K562 (cell line): ENCODE data around the gene SLC29A3. TPM values are rescaled to one million over a fixed set of nuclear protein-coding genes. Genes with fewer than 3 reads are reported as not detected.
A peak's percentile ranks its signal among the peaks of the same experiment; 100 is the strongest.

Experiments used
- ADNP ChIP-seq: fragments of 200-800 bp; sonication (Bioruptor generic); IDR thresholded peaks from 2 replicates; pipeline ENCODE4 v1.6.1; 2016; ENCODE audit warnings: missing genetic modification characterization, missing compliant biosample characterization
- OTX1 ChIP-seq: fragments of 450-650 bp; formaldehyde crosslinking; IDR thresholded peaks from 2 replicates; pipeline ENCODE4 v1.4.0; 2022; ENCODE audit warnings: mild to moderate bottlenecking
- PHF21A ChIP-seq: fragments of 450-650 bp; IDR thresholded peaks from 2 replicates; pipeline ENCODE4 v1.6.1; 2017; ENCODE audit warnings: low read depth, borderline replicate concordance
- SIN3A ChIP-seq, 2 experiments: fragments of 150-350 bp in 1 of 2; IDR thresholded peaks; 2 replicates each; pipeline ENCODE4 v1.6.1; 2011 to 2016; ENCODE audit warnings: borderline replicate concordance in 2 of 2, low read depth in 2 of 2, low read length in 2 of 2, mild to moderate bottlenecking in 2 of 2, moderate library complexity in 2 of 2; ENCODE audit not compliant: control insufficient read depth in 1 of 2
- SMAD1 ChIP-seq: fragments of 150-350 bp; IDR thresholded peaks from 2 replicates; pipeline ENCODE4 v1.6.1; 2014; ENCODE audit warnings: low read length, low read depth; ENCODE audit not compliant: partially characterized antibody
- SMAD3 ChIP-seq: fragments of 450-650 bp; formaldehyde crosslinking; conservative IDR thresholded peaks from 2 replicates; pipeline ENCODE4 v1.4.0; 2020; ENCODE audit warnings: mild to moderate bottlenecking
- TAL1 ChIP-seq: fragments of 450-650 bp; IDR thresholded peaks from 2 replicates; pipeline ENCODE4 v1.6.1; 2016; ENCODE audit warnings: mild to moderate bottlenecking
- TCFL5 ChIP-seq: fragments of 250-450 bp; sonication (Bioruptor Pico); conservative IDR thresholded peaks from 2 replicates; pipeline ENCODE4 v1.6.1; 2021; ENCODE audit warnings: mild to moderate bottlenecking, moderate library complexity, matching md5 sums
- U2AF1 ChIP-seq: fragments of 200-400 bp; formaldehyde crosslinking; optimal IDR thresholded peaks from 2 replicates; pipeline ENCODE3; 2017; ENCODE audit warnings: mild to moderate bottlenecking, low read depth, low read length, moderate library complexity
- ZC3H4 ChIP-seq: sonication (generic); formaldehyde crosslinking; IDR thresholded peaks from 2 replicates; pipeline ENCODE4 v1.9.0; 2021; ENCODE audit warnings: missing genetic modification reagents, borderline replicate concordance
- ZNF311 ChIP-seq: fragments of 250-450 bp; sonication (Bioruptor Pico); IDR thresholded peaks from 2 replicates; pipeline ENCODE4 v1.4.0; 2020; ENCODE audit warnings: mild to moderate bottlenecking, moderate library complexity
- ZNF41 ChIP-seq: fragments of 250-450 bp; sonication (Bioruptor Pico); conservative IDR thresholded peaks from 2 replicates; pipeline ENCODE4 v1.4.0; 2020; ENCODE audit warnings: mild to moderate bottlenecking
- ZNF717 ChIP-seq: fragments of 250-450 bp; sonication (Bioruptor Pico); IDR thresholded peaks from 2 replicates; pipeline ENCODE4 v1.5.0; 2021
- polyA plus RNA-seq, 8 experiments: library from polyadenylated mRNA; depleted of rRNA in 4 of 8; stranded (reverse) in 5 of 8; unstranded in 3 of 8; fragments of >200 nt; fragmentation: Nextera tagmentation in 2 of 8; fragmentation: Illumina TruSeq in 1 of 8; extraction: Ambion mirVana in 2 of 8; extraction: Trizol in 1 of 8; gene quantifications; 2 replicates each; pipeline versions ENCODE4 v1.2.1 to v1.2.3, GENCODE V29; 2011 to 2014; ENCODE audit warnings: inconsistent platforms in 1 of 8, missing spikeins in 1 of 8
- total RNA-seq, 7 experiments: library from RNA; depleted of rRNA in 6 of 7; stranded (reverse); fragments of >200 nt in 6 of 7; fragmentation: Illumina TruSeq in 2 of 7; extraction: Trizol in 2 of 7; gene quantifications; 2 replicates each; pipeline versions ENCODE4 v1.2.1 to v1.2.3, GENCODE V29; 2011 to 2021; ENCODE audit warnings: low replicate concordance in 1 of 7
- TF ChIP-seq, protein P1 (sequence below): fragments of 250-450 bp; sonication (Bioruptor Pico); IDR thresholded peaks from 2 replicates; pipeline ENCODE4 v1.4.0; 2020; ENCODE audit warnings: mild to moderate bottlenecking, moderate library complexity, borderline replicate concordance
- TF ChIP-seq, protein P2 (sequence below): fragments of 450-650 bp; conservative IDR thresholded peaks from 2 replicates; pipeline ENCODE4 v1.6.1; 2016; ENCODE audit warnings: missing genetic modification characterization, low read depth, mild to moderate bottlenecking, control low read depth, missing compliant biosample characterization
- TF ChIP-seq, protein P3 (sequence below): fragments of 250-450 bp; sonication (Bioruptor Pico); IDR thresholded peaks from 2 replicates; pipeline ENCODE4 v1.5.0; 2021
- TF ChIP-seq, protein P4 (sequence below), 3 experiments: fragments of 200-800 bp in 1 of 3; fragments of 250-450 bp in 1 of 3; fragments of 450-650 bp in 1 of 3; sonication (Bioruptor Pico) in 1 of 3; sonication (Bioruptor generic) in 1 of 3; formaldehyde crosslinking in 1 of 3; IDR thresholded peaks; 2 replicates each; pipeline versions ENCODE4 v1.6.1 to v1.8.0; 2016 to 2022; ENCODE audit warnings: mild to moderate bottlenecking in 2 of 3, missing genetic modification characterization in 2 of 3, missing compliant biosample characterization in 1 of 3, moderate library complexity in 1 of 3
- TF ChIP-seq, protein P5 (sequence below): IDR thresholded peaks from 2 replicates; pipeline ENCODE4 v1.6.1; 2011; ENCODE audit not compliant: insufficient read length; ENCODE audit errors: extremely low read depth

SLC29A3 gene
- total and polyA plus RNA-seq, 9 of the 15 experiments (the other 6 are each of a cell fraction or from before 2014, with no cell fraction given) = 2.1 to 10.7 (median 4.6) TPM

DNA sequence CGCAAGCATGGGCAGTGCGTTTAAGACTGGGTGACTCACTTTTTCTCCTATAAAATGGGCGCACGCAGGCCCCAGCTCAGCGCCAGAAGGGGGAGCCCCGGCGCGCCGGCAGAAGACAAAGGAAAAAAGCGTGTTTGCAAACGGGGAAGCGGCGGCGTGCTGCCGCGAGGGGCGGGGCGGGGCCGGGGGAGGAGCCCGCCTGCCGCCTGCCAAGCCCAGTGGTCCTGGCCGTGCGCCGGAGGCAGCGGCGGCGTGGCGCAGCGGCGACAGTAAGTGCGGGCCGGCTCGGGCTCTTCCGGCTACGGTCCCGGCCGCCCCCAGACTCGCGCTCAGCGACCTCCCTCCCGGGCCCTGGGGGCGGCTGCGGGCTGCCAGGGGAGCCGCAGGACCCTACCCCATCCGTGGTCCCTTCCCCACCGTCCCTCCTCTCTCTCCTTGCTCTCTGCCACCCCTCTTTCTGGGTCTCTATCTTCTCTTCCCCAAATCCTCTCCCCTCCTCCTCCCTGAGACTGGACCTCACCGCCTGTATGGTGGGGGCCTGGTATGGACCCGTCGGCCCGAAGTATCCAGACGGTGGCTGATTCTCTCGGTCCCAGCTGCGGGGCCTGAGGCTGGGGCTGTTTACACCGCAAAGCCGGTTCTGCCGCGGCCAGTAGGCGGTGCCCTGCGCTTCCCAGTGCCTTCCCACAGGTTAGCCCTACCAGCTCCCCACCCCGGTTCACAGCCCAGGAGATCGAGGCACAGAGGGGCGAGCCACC lies at the start of gene SLC29A3 (continued):
- TF ChIP-seq, protein P1, sequence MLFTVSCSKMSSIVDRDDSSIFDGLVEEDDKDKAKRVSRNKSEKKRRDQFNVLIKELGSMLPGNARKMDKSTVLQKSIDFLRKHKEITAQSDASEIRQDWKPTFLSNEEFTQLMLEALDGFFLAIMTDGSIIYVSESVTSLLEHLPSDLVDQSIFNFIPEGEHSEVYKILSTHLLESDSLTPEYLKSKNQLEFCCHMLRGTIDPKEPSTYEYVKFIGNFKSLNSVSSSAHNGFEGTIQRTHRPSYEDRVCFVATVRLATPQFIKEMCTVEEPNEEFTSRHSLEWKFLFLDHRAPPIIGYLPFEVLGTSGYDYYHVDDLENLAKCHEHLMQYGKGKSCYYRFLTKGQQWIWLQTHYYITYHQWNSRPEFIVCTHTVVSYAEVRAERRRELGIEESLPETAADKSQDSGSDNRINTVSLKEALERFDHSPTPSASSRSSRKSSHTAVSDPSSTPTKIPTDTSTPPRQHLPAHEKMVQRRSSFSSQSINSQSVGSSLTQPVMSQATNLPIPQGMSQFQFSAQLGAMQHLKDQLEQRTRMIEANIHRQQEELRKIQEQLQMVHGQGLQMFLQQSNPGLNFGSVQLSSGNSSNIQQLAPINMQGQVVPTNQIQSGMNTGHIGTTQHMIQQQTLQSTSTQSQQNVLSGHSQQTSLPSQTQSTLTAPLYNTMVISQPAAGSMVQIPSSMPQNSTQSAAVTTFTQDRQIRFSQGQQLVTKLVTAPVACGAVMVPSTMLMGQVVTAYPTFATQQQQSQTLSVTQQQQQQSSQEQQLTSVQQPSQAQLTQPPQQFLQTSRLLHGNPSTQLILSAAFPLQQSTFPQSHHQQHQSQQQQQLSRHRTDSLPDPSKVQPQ (CRISPR knock-in tag) = no peak
- no peak for TF ChIP-seq PHF21A
- TF ChIP-seq SMAD3 (CRISPR knock-in tag) = no peak
- TF ChIP-seq ZC3H4 (CRISPR knock-in tag) = no peak
- TF ChIP-seq ZNF717 = no peak
- TF ChIP-seq, protein P2, sequence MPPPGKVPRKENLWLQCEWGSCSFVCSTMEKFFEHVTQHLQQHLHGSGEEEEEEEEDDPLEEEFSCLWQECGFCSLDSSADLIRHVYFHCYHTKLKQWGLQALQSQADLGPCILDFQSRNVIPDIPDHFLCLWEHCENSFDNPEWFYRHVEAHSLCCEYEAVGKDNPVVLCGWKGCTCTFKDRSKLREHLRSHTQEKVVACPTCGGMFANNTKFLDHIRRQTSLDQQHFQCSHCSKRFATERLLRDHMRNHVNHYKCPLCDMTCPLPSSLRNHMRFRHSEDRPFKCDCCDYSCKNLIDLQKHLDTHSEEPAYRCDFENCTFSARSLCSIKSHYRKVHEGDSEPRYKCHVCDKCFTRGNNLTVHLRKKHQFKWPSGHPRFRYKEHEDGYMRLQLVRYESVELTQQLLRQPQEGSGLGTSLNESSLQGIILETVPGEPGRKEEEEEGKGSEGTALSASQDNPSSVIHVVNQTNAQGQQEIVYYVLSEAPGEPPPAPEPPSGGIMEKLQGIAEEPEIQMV (tag) = no peak
- TF ChIP-seq SIN3A (IDR thresholded peaks at IDR 0.05; ENCODE audit: borderline replicate concordance in 2 of 2, control insufficient read depth in 1 of 2, low read depth in 2 of 2, low read length in 2 of 2) = peak; percentile 55 to 88; a peak in 3 of 4 replicates
- no peak for TF ChIP-seq TAL1
- TF ChIP-seq, protein P3, sequence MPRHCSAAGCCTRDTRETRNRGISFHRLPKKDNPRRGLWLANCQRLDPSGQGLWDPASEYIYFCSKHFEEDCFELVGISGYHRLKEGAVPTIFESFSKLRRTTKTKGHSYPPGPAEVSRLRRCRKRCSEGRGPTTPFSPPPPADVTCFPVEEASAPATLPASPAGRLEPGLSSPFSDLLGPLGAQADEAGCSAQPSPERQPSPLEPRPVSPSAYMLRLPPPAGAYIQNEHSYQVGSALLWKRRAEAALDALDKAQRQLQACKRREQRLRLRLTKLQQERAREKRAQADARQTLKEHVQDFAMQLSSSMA (CRISPR knock-in tag) = no peak
- TF ChIP-seq OTX1 (CRISPR knock-in tag) = peak; percentile 95
- TF ChIP-seq U2AF1 = no peak
- TF ChIP-seq SMAD1 = no peak
- TF ChIP-seq, protein P4, sequence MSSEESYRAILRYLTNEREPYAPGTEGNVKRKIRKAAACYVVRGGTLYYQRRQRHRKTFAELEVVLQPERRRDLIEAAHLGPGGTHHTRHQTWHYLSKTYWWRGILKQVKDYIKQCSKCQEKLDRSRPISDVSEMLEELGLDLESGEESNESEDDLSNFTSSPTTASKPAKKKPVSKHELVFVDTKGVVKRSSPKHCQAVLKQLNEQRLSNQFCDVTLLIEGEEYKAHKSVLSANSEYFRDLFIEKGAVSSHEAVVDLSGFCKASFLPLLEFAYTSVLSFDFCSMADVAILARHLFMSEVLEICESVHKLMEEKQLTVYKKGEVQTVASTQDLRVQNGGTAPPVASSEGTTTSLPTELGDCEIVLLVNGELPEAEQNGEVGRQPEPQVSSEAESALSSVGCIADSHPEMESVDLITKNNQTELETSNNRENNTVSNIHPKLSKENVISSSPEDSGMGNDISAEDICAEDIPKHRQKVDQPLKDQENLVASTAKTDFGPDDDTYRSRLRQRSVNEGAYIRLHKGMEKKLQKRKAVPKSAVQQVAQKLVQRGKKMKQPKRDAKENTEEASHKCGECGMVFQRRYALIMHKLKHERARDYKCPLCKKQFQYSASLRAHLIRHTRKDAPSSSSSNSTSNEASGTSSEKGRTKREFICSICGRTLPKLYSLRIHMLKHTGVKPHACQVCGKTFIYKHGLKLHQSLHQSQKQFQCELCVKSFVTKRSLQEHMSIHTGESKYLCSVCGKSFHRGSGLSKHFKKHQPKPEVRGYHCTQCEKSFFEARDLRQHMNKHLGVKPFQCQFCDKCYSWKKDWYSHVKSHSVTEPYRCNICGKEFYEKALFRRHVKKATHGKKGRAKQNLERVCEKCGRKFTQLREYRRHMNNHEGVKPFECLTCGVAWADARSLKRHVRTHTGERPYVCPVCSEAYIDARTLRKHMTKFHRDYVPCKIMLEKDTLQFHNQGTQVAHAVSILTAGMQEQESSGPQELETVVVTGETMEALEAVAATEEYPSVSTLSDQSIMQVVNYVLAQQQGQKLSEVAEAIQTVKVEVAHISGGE (CRISPR knock-in tag; IDR thresholded peaks at IDR 0.05) = no peak; a peak in 1 of 6 replicates
- TF ChIP-seq ZNF41 (CRISPR knock-in tag) = no peak
- TF ChIP-seq ADNP (tag) = peak; percentile 100
- 0 out of 2 replicates have a peak, but pooled peaks have one; percentile 17 for TF ChIP-seq TCFL5
- TF ChIP-seq, protein P5, sequence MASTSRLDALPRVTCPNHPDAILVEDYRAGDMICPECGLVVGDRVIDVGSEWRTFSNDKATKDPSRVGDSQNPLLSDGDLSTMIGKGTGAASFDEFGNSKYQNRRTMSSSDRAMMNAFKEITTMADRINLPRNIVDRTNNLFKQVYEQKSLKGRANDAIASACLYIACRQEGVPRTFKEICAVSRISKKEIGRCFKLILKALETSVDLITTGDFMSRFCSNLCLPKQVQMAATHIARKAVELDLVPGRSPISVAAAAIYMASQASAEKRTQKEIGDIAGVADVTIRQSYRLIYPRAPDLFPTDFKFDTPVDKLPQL = no peak
- TF ChIP-seq ZNF311 (CRISPR knock-in tag) = no peak
